ENCODE measurements around the gene ENPP1. TPM values are rescaled to one million over a fixed set of nuclear protein-coding genes. Genes with fewer than 3 reads are reported as not detected.

Gene ENPP1
- total and polyA plus RNA-seq, 2 donors, result 5.7 to 10.4 TPM

- Histone ChIP-seq H3K4me1 (ENCODE audit: control insufficient read depth in 2 of 2, insufficient read depth in 2 of 2, low read length in 2 of 2) (no peaks in the 10 kb centered on the region), H3K9me3 (ENCODE audit: control insufficient read depth in 2 of 2, insufficient read depth in 1 of 2, low read length in 1 of 2) (no peaks in the 10 kb centered on the region), H3K27me3 (ENCODE audit: control insufficient read depth in 2 of 2, insufficient read depth in 1 of 2, low read length in 1 of 2) (no peaks in the 10 kb centered on the region), H3K27ac (ENCODE audit: low read depth in 1 of 2, low read length in 1 of 2) (no peak overlapping the region), H3K36me3 (ENCODE audit: control insufficient read depth in 2 of 2, insufficient read depth in 2 of 2, low read length in 1 of 2) (no peaks in the 10 kb centered on the region), H3K4me3 (ENCODE audit: low read length in 2 of 2) (no peak overlapping the region)
- no peak for DNase-seq (ENCODE audit: low read depth in 6 of 9, low spot score in 9 of 9)
- WGBS, result 94% methylated on average over 2 of the region's 2 CpGs
Observed at GRCh38 chr6:131779304-131779703, 28.5 kb upstream of the ENPP1 start.

- WGBS, result 92% methylated on average over 11 of the region's 11 CpGs
- H3K36me3 ChIP-seq (ENCODE audit: control insufficient read depth in 2 of 2, insufficient read depth in 2 of 2, low read length in 1 of 2), result no peaks in the 10 kb centered on the region
- no peak for DNase-seq (ENCODE audit: low read depth in 6 of 9, low spot score in 9 of 9)
- H3K4me1 ChIP-seq (ENCODE audit: control insufficient read depth in 2 of 2, insufficient read depth in 2 of 2, low read length in 2 of 2), result no peaks in the 10 kb centered on the region
- H3K27ac ChIP-seq (ENCODE audit: low read depth in 1 of 2, low read length in 1 of 2), result no peak overlapping the region
- H3K9me3 ChIP-seq (ENCODE audit: control insufficient read depth in 2 of 2, insufficient read depth in 1 of 2, low read length in 1 of 2), result no peaks in the 10 kb centered on the region
- no peaks in the 10 kb centered on the region for H3K27me3 ChIP-seq (ENCODE audit: control insufficient read depth in 2 of 2, insufficient read depth in 1 of 2, low read length in 1 of 2)
- H3K4me3 ChIP-seq (ENCODE audit: low read length in 2 of 2), result no peak overlapping the region
Observed at GRCh38 chr6:131780600-131780999, 27.2 kb upstream of the ENPP1 start.

GRCh38 chr6:131781687-131782086, 26.1 kb upstream of the ENPP1 start:
- DNase-seq (ENCODE audit: low read depth in 6 of 9, low spot score in 9 of 9), result no peak
- H3K9me3 ChIP-seq (ENCODE audit: control insufficient read depth in 2 of 2, insufficient read depth in 1 of 2, low read length in 1 of 2), result no peaks in the 10 kb centered on the region
- no peaks in the 10 kb centered on the region for H3K4me1 ChIP-seq (ENCODE audit: control insufficient read depth in 2 of 2, insufficient read depth in 2 of 2, low read length in 2 of 2)
- no peaks in the 10 kb centered on the region for H3K27me3 ChIP-seq (ENCODE audit: control insufficient read depth in 2 of 2, insufficient read depth in 1 of 2, low read length in 1 of 2)
- H3K4me3 ChIP-seq (ENCODE audit: low read length in 2 of 2), result no peak overlapping the region
- 86% methylated on average over 3 of the region's 3 CpGs for WGBS
- no peaks in the 10 kb centered on the region for H3K36me3 ChIP-seq (ENCODE audit: control insufficient read depth in 2 of 2, insufficient read depth in 2 of 2, low read length in 1 of 2)
- H3K27ac ChIP-seq (ENCODE audit: low read depth in 1 of 2, low read length in 1 of 2), result no peak overlapping the region

GRCh38 chr6:131782764-131783163, 25.1 kb upstream of the ENPP1 start:
- no peak for DNase-seq (ENCODE audit: low read depth in 6 of 9, low spot score in 9 of 9)
- Histone ChIP-seq H3K27me3 (ENCODE audit: control insufficient read depth in 2 of 2, insufficient read depth in 1 of 2, low read length in 1 of 2) (no peaks in the 10 kb centered on the region), H3K36me3 (ENCODE audit: control insufficient read depth in 2 of 2, insufficient read depth in 2 of 2, low read length in 1 of 2) (no peaks in the 10 kb centered on the region), H3K4me1 (ENCODE audit: control insufficient read depth in 2 of 2, insufficient read depth in 2 of 2, low read length in 2 of 2) (no peaks in the 10 kb centered on the region), H3K9me3 (ENCODE audit: control insufficient read depth in 2 of 2, insufficient read depth in 1 of 2, low read length in 1 of 2) (no peaks in the 10 kb centered on the region), H3K4me3 (ENCODE audit: low read length in 2 of 2) (no peak overlapping the region), H3K27ac (ENCODE audit: low read depth in 1 of 2, low read length in 1 of 2) (no peak overlapping the region)
- WGBS, result 88% methylated on average over 1 of the region's 1 CpG

GRCh38 chr6:131784561-131784960, 23.3 kb upstream of the ENPP1 start:
- no peak overlapping the region for H3K4me3 ChIP-seq (ENCODE audit: low read length in 2 of 2)
- 91% methylated on average over 1 of the region's 1 CpG for WGBS
- no peaks in the 10 kb centered on the region for H3K27me3 ChIP-seq (ENCODE audit: control insufficient read depth in 2 of 2, insufficient read depth in 1 of 2, low read length in 1 of 2)
- no peaks in the 10 kb centered on the region for H3K4me1 ChIP-seq (ENCODE audit: control insufficient read depth in 2 of 2, insufficient read depth in 2 of 2, low read length in 2 of 2)
- H3K9me3 ChIP-seq (ENCODE audit: control insufficient read depth in 2 of 2, insufficient read depth in 1 of 2, low read length in 1 of 2), result no peaks in the 10 kb centered on the region
- no peak for DNase-seq (ENCODE audit: low read depth in 6 of 9, low spot score in 9 of 9)
- no peak overlapping the region for H3K27ac ChIP-seq (ENCODE audit: low read depth in 1 of 2, low read length in 1 of 2)
- H3K36me3 ChIP-seq (ENCODE audit: control insufficient read depth in 2 of 2, insufficient read depth in 2 of 2, low read length in 1 of 2), result no peaks in the 10 kb centered on the region

- no peaks in the 10 kb centered on the region for H3K36me3 ChIP-seq (ENCODE audit: control insufficient read depth in 2 of 2, insufficient read depth in 2 of 2, low read length in 1 of 2)
- H3K27ac ChIP-seq (ENCODE audit: low read depth in 1 of 2, low read length in 1 of 2), result no peak overlapping the region
- no peaks in the 10 kb centered on the region for H3K4me1 ChIP-seq (ENCODE audit: control insufficient read depth in 2 of 2, insufficient read depth in 2 of 2, low read length in 2 of 2)
- no peak overlapping the region for H3K4me3 ChIP-seq (ENCODE audit: low read length in 2 of 2)
- no peak for DNase-seq (ENCODE audit: low read depth in 6 of 9, low spot score in 9 of 9)
- H3K27me3 ChIP-seq (ENCODE audit: control insufficient read depth in 2 of 2, insufficient read depth in 1 of 2, low read length in 1 of 2), result no peaks in the 10 kb centered on the region
- H3K9me3 ChIP-seq (ENCODE audit: control insufficient read depth in 2 of 2, insufficient read depth in 1 of 2, low read length in 1 of 2), result no peaks in the 10 kb centered on the region
Observed at GRCh38 chr6:131787079-131787478, 20.7 kb upstream of the ENPP1 start.

GRCh38 chr6:131787766-131788712, 19.8 kb upstream of the ENPP1 start:
- no peak for DNase-seq (ENCODE audit: low read depth in 6 of 9, low spot score in 9 of 9)
- WGBS, result 85% methylated on average over 8 of the region's 8 CpGs
- H3K27me3 ChIP-seq (ENCODE audit: control insufficient read depth in 2 of 2, insufficient read depth in 1 of 2, low read length in 1 of 2), result no peaks in the 10 kb centered on the region

GRCh38 chr6:131789219-131789618, 18.6 kb upstream of the ENPP1 start:
- WGBS, result 5% methylated on average over 1 of the region's 1 CpG
- Histone ChIP-seq H3K4me3 (ENCODE audit: low read length in 2 of 2) (no peak overlapping the region), H3K9me3 (ENCODE audit: control insufficient read depth in 2 of 2, insufficient read depth in 1 of 2, low read length in 1 of 2) (no peaks in the 10 kb centered on the region), H3K27me3 (ENCODE audit: control insufficient read depth in 2 of 2, insufficient read depth in 1 of 2, low read length in 1 of 2) (no peaks in the 10 kb centered on the region), H3K36me3 (ENCODE audit: control insufficient read depth in 2 of 2, insufficient read depth in 2 of 2, low read length in 1 of 2) (no peaks in the 10 kb centered on the region), H3K27ac (ENCODE audit: low read depth in 1 of 2, low read length in 1 of 2) (no peak overlapping the region), H3K4me1 (ENCODE audit: control insufficient read depth in 2 of 2, insufficient read depth in 2 of 2, low read length in 2 of 2) (no peaks in the 10 kb centered on the region)
- DNase-seq (ENCODE audit: low read depth in 6 of 9, low spot score in 9 of 9), result no peak

More at GRCh38 chr6:131787766-131788712, 19.8 kb upstream of the ENPP1 start:
- Histone ChIP-seq H3K4me3 (ENCODE audit: low read length in 2 of 2) (no peak overlapping the region), H3K9me3 (ENCODE audit: control insufficient read depth in 2 of 2, insufficient read depth in 1 of 2, low read length in 1 of 2) (no peaks in the 10 kb centered on the region), H3K36me3 (ENCODE audit: control insufficient read depth in 2 of 2, insufficient read depth in 2 of 2, low read length in 1 of 2) (no peaks in the 10 kb centered on the region), H3K4me1 (ENCODE audit: control insufficient read depth in 2 of 2, insufficient read depth in 2 of 2, low read length in 2 of 2) (no peaks in the 10 kb centered on the region), H3K27ac (ENCODE audit: low read depth in 1 of 2, low read length in 1 of 2) (no peak overlapping the region)

- Histone ChIP-seq H3K4me1 (ENCODE audit: control insufficient read depth in 2 of 2, insufficient read depth in 2 of 2, low read length in 2 of 2) (no peaks in the 10 kb centered on the region), H3K27me3 (ENCODE audit: control insufficient read depth in 2 of 2, insufficient read depth in 1 of 2, low read length in 1 of 2) (no peaks in the 10 kb centered on the region), H3K4me3 (ENCODE audit: low read length in 2 of 2) (no peak overlapping the region), H3K36me3 (ENCODE audit: control insufficient read depth in 2 of 2, insufficient read depth in 2 of 2, low read length in 1 of 2) (no peaks in the 10 kb centered on the region), H3K27ac (ENCODE audit: low read depth in 1 of 2, low read length in 1 of 2) (no peak overlapping the region), H3K9me3 (ENCODE audit: control insufficient read depth in 2 of 2, insufficient read depth in 1 of 2, low read length in 1 of 2) (no peaks in the 10 kb centered on the region)
- no peak for DNase-seq (ENCODE audit: low read depth in 6 of 9, low spot score in 9 of 9)
- 92% methylated on average over 5 of the region's 5 CpGs for WGBS
Observed at GRCh38 chr6:131791476-131791875, 16.3 kb upstream of the ENPP1 start.
